ENCODE data around the gene IRF1. TPM values are rescaled to one million over a fixed set of nuclear protein-coding genes. Genes with fewer than 3 reads are reported as not detected.

The IRF1 gene
- total RNA-seq, 1 experiment from 2014 or later: 5.7 TPM

GRCh38 chr5:132464156-132464939, 26.2 kb downstream of the IRF1 start:
- peak overlapping the region; percentile 73 for H3K27ac ChIP-seq (ENCODE audit: low read depth, low read length, poor library complexity, severe bottlenecking)
- intact Hi-C loops (cut with micrococcal nuclease; ENCODE audit: unreplicated experiment): no loop called here
- POLR2A ChIA-PET (ENCODE audit: low non-redundant PET): interaction anchor here (0.5 to 0.6 kb wide), 2 partner anchors 26 to 277 kb away, joined by 3 read pairs; no protein-coding TSS in a partner anchor

GRCh38 chr5:132463811-132464155, 26.8 kb downstream of the IRF1 start:
- ChIA-PET CTCF (interaction anchor here (1.0 kb wide), 1 partner anchor 44 kb away, joined by 5 read pairs; no protein-coding TSS in a partner anchor), POLR2A (ENCODE audit: low non-redundant PET) (no interaction called here)
- peaks cover 27% of the 10 kb centered on the region for H3K4me1 ChIP-seq (ENCODE audit: insufficient read depth, low read length, poor library complexity, severe bottlenecking)
- BruUV-seq (replicated peaks): no TSS peak
- intact Hi-C loops (cut with micrococcal nuclease; ENCODE audit: unreplicated experiment): no loop called here
- peak overlapping the region; percentile 4 for H3K4me3 ChIP-seq (ENCODE audit: low read depth, low read length, poor library complexity, severe bottlenecking)
- DNase-seq (ENCODE audit: low spot score): no peak
- no peak for TF ChIP-seq EZH2 (IDR thresholded peaks at IDR 0.05; ENCODE audit: borderline replicate concordance, low read depth, low read length, poor library complexity, severe bottlenecking)
- TF ChIP-seq CTCF (conservative IDR thresholded peaks at IDR 0.05; ENCODE audit: low read depth, low read length): no peak
- peak overlapping the region; percentile 73 for H3K27ac ChIP-seq (ENCODE audit: low read depth, low read length, poor library complexity, severe bottlenecking)
- H3K36me3 ChIP-seq (ENCODE audit: insufficient read depth, low read length, poor library complexity, severe bottlenecking): no peaks in the 10 kb centered on the region
- H3K27me3 ChIP-seq (replicated peaks; ENCODE audit: insufficient read depth, low read depth, low read length, poor library complexity): no peaks in the 10 kb centered on the region
- H3K9me3 ChIP-seq (ENCODE audit: low read depth, low read length, poor library complexity, severe bottlenecking): no peaks in the 10 kb centered on the region

More at GRCh38 chr5:132464156-132464939, 26.2 kb downstream of the IRF1 start:
- no peak for TF ChIP-seq EZH2 (IDR thresholded peaks at IDR 0.05; ENCODE audit: borderline replicate concordance, low read depth, low read length, poor library complexity, severe bottlenecking)
- 0 out of 2 replicates have a peak, but pooled peaks have one; percentile 25 for TF ChIP-seq CTCF (conservative IDR thresholded peaks at IDR 0.05; ENCODE audit: low read depth, low read length)
- BruUV-seq (replicated peaks): no TSS peak
- no peaks in the 10 kb centered on the region for H3K27me3 ChIP-seq (replicated peaks; ENCODE audit: insufficient read depth, low read depth, low read length, poor library complexity)
- no peaks in the 10 kb centered on the region for H3K9me3 ChIP-seq (ENCODE audit: low read depth, low read length, poor library complexity, severe bottlenecking)
- CTCF ChIA-PET: interaction anchor here (0.8 to 1.0 kb wide), 2 partner anchors 37 to 44 kb away, joined by 3 to 5 read pairs; no protein-coding TSS in a partner anchor
- H3K4me3 ChIP-seq (ENCODE audit: low read depth, low read length, poor library complexity, severe bottlenecking): peak overlapping the region; percentile 4
- peaks cover 26% of the 10 kb centered on the region for H3K4me1 ChIP-seq (ENCODE audit: insufficient read depth, low read length, poor library complexity, severe bottlenecking)
- peak; percentile 80 for DNase-seq (ENCODE audit: low spot score)
- no peaks in the 10 kb centered on the region for H3K36me3 ChIP-seq (ENCODE audit: insufficient read depth, low read length, poor library complexity, severe bottlenecking)

GRCh38 chr5:132462856-132463745, 27.5 kb downstream of the IRF1 start:
- POLR2A ChIA-PET (ENCODE audit: low non-redundant PET): interaction anchor here (0.5 kb wide), 1 partner anchor 266 kb away, joined by 3 read pairs; no protein-coding TSS in a partner anchor
- Histone ChIP-seq H3K9me3 (ENCODE audit: low read depth, low read length, poor library complexity, severe bottlenecking) (no peaks in the 10 kb centered on the region), H3K4me3 (ENCODE audit: low read depth, low read length, poor library complexity, severe bottlenecking) (no peak overlapping the region), H3K36me3 (ENCODE audit: insufficient read depth, low read length, poor library complexity, severe bottlenecking) (no peaks in the 10 kb centered on the region), H3K4me1 (ENCODE audit: insufficient read depth, low read length, poor library complexity, severe bottlenecking) (peaks cover 27% of the 10 kb centered on the region), H3K27me3 (replicated peaks; ENCODE audit: insufficient read depth, low read depth, low read length, poor library complexity) (no peaks in the 10 kb centered on the region), H3K27ac (ENCODE audit: low read depth, low read length, poor library complexity, severe bottlenecking) (no peak overlapping the region)
- no TSS peak for BruUV-seq (replicated peaks)
- intact Hi-C loops (cut with micrococcal nuclease; ENCODE audit: unreplicated experiment): no loop called here
- DNase-seq (ENCODE audit: low spot score): no peak
- CTCF ChIA-PET: no interaction called here
- TF ChIP-seq CTCF (conservative IDR thresholded peaks at IDR 0.05; ENCODE audit: low read depth, low read length) (no peak), EZH2 (IDR thresholded peaks at IDR 0.05; ENCODE audit: borderline replicate concordance, low read depth, low read length, poor library complexity, severe bottlenecking) (no peak)

Measured in A673 (cell line).